Activated CD8-positive, alpha-beta memory T cell treated with anti-CD3 and anti-CD28 coated beads for 1 hour (primary cell): ENCODE data around the gene TMEM154.

Experiments
- DNase-seq, 2 donors: peaks; one replicate each; pipeline ENCODE4 v3.0.0-alpha.2; 2020; ENCODE audit warnings: low read depth in 1 of 2; ENCODE audit errors: extremely low read depth in 1 of 2

TMEM154 gene

DNA sequence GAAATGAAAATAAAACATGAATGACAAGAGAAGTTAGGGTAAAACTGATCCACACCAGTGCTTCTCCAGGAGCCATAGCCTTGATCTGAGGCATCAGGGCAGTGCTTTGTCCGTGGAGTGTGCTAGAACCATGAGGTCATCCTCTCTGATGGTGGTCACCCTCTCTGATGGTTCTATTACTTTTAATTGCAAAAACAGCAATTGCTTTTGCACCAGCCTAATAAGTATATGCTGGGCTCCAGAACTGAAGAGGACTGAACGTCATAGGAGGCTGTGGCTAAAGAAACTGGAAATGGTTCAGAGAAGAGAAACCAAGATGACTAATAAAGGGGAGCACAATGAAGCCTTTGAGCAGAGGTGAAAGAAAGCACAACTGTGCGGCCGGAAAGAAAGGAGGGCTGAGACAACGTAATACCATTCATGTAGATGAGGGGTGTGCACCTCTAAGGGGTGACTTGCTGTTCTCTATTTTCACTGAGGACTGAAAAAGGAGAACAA lies 17.0 kb upstream of the TMEM154 start:
- peak in 1 of 2 donors; percentile 16 for DNase-seq

- DNase-seq: no peak
Observed at GRCh38 chr4:152693871-152694270, 14.1 kb upstream of the TMEM154 start.

DNA sequence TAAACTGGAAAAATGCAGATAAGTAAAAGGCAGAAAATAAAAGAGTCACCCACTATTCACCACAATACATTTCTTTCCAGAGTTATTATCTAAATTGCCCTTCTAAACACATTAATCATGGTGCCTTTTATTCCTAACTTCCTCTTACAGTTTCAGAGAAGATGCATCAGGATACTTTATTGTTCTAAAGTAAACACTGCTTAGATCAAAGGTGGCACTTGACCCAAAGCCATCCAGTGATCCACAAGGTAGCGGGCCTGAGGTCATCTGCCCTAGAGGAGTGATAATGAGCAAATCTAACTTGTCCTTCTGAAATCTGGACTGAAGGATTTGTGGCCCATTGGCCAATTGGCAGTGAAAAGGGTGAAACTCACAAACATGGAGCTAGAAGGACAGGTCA lies 12.0 kb upstream of the TMEM154 start:
- no peak for DNase-seq

DNA sequence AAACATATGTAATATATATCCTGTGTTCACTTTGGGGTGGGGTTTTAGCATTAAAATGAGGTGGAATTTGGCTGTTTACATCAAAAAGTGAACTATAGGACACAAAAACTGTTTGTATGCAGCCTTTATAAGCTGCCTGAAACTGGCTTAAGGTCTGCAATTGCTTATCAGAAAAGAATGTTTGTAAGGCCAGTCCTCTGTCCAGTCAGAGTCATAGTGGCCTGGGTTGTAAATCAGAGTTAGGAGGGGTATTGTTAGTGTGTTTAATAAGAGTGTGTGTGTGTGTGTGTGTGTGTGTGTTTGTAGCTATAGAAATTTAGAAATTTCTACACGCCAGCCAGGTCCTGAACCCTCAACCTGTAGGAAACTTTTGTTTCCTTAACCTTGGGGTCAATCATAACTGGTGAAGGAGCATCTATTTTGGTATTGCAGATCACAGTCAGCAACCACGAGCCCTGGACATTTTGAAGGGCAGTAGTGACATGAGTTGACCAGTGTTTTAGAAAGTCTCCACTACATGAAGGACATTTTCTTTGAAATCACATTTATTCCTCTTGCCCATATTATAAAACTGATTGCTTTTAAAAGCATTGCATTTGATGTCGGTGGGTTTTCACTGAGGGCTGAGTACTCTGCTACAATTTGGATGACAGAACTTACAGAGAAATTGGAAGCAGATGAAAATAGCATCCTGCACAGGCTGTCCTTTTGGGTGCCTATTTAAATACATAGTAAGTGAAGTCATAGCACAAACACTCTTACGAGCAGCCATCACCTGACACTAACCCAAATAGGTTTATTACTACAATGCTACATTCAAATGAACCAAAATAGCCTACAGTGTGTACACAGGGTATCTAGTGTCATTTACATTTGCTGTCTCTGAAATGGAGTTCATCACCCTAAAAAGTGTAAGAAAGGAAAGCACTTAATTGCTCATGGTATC lies 11.2 kb upstream of the TMEM154 start:
- DNase-seq: no peak

DNA sequence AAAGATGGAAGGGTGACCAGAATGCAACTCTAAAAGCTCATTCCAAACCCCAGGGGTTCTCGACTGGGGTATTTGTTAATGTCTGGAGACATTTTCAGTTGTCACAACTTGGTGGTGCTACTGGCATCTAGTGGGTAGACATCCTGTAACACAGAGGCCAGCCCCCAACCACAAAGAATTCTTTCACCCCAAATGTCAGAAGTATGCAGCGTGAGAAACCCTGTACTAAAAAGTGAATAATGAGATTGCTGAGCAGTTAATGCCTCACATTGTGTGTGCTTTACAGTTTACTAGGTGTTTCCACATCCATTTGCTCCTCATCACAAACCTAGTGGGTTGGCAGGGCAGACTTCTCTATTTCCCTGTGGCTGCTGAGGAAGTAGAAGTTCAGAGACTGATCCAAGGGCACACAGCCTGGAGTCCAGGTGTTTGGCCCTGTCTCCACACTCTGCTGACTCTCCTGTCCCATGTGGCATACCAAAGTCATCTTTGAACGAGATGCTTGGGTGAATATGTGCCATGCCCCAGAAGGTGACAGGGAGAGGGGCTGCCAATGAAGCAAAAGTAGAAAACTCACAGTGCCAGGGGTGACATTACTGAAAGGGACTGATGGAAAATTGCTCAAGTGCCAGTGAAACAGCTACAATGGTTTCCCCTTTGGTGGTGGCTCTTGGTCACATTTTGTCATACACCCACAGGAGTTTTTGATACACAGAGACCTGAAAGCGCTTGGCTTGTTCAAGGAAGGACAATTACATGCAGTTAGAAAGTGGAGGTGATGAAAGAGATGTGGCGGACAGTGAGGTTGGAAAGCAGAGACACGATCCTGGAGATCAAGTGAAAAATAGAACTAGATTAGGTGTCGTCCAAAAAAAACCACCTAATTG lies 10.1 kb upstream of the TMEM154 start:
- DNase-seq: no peak

DNA sequence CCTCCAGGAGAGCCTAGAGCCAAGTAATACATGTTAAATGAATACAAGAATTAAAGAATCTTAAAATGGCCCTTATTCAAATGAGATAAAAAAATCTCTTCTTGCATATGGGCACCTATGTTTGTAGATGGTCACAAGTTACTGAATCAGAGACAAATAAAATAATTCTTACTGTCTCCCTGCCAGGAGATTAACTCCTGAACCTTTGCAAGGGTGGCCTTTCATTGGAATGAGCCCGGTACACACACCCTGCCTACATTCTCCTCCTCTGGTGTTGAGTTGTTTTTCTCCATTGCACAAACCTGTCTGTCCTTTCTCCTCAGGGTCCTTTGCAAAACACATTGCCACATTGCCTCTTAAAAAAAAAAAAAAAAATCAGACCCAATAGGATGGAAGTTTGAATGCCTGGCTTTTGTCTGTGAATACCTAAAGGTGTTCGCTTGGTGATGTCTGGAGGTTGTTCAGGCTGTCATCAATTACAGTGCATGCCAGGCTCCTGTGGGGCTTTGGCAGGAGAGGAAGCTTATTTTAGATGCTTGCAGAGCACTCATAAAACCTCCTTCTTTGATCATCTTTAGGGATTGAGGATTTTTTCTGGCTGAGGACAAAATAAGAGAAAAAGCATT lies 8.3 kb upstream of the TMEM154 start:
- DNase-seq: no peak

- DNase-seq: no peak
Observed at GRCh38 chr4:152686452-152687013, 6.7 kb upstream of the TMEM154 start.

DNA sequence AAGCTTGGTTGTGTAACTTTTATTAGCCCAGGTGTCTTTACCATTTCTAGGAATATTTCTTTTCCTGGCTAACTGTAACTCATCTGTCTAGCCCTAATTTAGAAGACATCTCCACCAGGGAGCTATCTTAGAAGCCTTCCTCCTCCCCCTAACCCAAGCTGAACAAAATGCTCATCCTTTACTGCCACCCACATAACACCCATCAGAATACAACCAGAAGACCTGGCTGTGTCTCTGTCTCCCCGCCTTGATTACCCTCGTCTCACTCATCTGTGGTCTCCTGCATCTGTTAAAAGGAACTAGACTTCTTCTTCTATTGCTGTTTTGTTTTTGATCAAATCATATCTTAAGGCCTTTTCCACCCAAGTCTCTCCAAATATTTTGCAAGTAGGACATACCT lies 4.8 kb upstream of the TMEM154 start:
- DNase-seq: no peak

DNA sequence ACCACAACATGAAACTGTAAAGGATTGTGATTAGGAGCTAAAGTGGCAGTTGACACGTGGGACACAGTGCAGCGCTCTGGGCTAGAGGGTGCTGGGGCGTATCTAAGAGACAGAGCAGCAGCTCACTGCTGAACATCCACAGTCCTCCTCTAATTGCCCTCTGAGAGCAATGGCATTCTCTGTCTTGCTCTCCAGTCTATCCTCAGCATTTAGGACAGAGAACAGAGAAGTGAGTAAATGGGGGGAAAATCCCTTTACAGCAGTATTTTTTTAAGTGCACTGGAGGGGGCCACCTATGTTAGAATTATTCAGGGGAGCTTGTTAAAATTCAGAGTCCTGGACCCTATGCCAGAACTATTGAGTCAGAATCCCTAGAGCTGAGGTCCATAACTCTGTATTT lies 4.2 kb upstream of the TMEM154 start:
- no peak for DNase-seq

- no peak for DNase-seq
Observed at GRCh38 chr4:152682143-152682941, 2.5 kb upstream of the TMEM154 start.

GRCh38 chr4:152680988-152681603 lies 1.3 kb upstream of the TMEM154 start:
- no peak for DNase-seq

- DNase-seq: no peak
Observed at GRCh38 chr4:152678841-152679240, 956 bp downstream of the TMEM154 start.

DNA sequence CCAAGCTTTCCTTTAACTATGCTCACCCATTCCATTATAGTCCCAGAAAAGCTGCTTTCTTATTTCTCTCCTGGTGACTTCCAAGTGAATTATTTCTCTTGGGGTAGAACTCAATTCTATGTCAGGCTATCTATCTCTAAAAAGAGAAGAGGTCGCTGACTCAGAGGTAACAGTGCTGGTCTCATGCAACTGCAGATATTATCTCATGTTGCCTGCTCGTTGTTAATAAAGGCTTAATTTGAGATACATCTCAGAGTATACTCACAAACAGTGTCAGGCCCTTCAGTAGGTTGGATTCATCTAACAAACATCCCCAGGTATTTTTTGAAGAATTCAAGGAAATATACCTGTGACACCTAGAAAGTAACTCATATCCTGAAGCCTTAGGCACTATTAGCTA lies 2.7 kb downstream of the TMEM154 start:
- no peak for DNase-seq

DNA sequence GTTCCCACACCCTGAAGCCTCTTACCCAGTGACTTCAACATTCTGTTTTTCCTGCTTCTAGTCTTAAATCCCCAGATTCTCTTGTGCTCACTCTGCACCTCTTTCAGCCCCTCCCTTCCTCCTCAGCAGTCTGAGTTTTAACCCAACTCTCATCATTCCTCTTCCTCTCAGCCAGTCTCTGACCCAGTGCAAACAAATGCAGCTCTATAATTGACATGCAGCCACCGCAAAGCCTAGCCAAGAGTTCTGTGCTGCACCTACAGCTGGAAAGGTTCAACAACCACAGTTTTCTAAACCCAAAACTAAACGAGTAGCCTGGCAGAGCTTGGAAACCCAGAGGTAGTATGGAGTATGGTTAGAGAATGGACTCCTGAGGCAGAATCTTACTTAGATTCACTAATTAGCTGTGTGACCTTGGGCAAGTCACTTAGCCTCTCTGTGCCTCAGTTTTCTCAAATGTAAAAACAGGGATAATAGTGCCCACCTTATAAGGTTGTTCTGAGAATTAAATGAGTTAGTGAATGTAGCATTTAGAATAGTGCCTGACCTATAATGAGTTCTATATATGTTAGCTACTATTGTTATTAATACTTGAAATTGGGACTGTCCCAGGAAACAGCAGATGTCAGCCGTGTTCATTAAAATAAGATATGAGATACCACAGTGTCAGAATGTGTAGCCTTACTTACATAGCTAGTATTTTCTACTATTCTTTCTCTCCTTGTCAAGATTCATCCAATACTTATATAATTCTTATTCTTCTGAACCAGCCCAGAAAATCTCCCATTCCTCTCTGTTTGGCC lies 3.5 kb downstream of the TMEM154 start:
- no peak for DNase-seq

GRCh38 chr4:152674359-152674758 lies 5.4 kb downstream of the TMEM154 start:
- DNase-seq: no peak

DNA sequence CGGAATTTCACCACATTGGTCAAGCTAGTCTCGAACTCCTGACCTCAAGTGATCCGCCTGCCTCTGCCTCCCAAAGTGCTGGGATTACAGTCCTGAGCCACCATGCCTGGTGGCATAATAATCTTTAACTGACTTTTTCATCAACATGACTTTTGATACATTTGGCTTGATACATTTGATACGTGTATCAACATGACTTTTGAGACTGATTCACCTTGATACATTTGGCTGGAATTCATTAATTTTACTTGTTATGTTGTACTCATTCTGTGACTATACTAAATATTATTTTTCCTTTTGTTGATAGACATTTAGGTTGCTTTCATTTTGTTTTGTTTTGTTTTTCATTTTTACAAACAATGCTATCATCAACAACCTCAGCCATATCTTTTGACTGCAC lies 6.3 kb downstream of the TMEM154 start:
- no peak for DNase-seq

DNA sequence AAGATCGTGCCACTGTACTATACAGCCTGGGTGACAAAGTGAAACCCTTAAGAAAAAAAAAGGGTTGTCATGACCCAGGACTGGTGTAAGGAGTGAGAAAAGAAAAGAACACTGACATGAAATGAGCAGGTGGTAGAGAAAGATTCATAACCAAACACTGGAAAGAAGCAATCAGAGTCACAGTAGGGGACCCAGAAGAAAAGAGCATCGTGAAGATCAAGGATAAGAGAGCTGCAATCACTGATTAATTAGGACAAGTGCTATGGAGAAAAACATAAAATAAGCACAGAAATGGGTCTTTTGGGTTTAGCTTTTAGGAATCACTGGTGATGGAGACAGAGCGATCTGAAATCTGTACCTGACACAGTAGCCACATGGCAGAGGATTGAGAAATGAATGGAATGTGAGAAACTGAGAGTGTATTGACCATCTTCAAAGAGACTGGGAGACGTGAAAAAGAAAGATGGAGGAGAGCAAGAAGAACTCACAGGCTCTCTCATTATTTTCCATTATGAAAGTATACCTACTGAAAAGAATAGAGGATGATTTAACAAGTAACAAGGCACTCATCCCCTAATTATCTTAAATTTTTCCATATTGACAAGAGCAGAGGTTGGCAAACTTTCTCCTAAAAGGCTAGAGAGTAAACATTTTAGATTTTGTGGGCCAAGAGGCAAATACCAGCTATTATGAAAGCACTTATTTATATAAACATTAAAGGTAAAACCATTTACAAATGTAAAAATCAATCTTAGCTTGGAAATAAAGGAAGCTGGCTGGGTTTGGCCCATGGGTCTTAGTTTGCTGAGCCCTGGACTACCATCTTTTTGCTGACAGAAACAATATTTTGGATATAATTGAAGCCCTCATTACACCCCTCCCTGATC lies 7.3 kb downstream of the TMEM154 start:
- DNase-seq: no peak
